Measurements from ENCODE around the gene CCND1.

DNA sequence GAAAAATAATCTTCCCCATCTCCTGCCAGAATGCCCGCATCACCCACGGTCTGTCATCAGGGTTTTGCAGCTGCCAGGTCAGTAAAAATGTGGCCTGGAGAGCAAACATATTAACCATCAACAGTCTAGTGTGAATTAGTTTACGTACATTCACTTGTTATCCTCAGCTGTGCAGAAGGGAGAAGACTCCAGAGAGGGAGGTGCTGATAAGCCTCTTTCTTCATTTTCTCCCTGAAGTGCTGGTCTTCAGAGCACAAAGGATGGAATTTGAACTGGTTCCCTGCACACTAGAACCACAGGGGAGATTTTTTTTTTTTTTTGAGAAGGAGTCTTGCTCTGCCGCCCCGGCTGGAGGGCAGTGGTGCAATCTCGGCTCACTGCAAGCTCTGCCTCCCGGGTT lies 54.6 kb downstream of the CCND1 start:
- TF ChIP-seq, protein P1, sequence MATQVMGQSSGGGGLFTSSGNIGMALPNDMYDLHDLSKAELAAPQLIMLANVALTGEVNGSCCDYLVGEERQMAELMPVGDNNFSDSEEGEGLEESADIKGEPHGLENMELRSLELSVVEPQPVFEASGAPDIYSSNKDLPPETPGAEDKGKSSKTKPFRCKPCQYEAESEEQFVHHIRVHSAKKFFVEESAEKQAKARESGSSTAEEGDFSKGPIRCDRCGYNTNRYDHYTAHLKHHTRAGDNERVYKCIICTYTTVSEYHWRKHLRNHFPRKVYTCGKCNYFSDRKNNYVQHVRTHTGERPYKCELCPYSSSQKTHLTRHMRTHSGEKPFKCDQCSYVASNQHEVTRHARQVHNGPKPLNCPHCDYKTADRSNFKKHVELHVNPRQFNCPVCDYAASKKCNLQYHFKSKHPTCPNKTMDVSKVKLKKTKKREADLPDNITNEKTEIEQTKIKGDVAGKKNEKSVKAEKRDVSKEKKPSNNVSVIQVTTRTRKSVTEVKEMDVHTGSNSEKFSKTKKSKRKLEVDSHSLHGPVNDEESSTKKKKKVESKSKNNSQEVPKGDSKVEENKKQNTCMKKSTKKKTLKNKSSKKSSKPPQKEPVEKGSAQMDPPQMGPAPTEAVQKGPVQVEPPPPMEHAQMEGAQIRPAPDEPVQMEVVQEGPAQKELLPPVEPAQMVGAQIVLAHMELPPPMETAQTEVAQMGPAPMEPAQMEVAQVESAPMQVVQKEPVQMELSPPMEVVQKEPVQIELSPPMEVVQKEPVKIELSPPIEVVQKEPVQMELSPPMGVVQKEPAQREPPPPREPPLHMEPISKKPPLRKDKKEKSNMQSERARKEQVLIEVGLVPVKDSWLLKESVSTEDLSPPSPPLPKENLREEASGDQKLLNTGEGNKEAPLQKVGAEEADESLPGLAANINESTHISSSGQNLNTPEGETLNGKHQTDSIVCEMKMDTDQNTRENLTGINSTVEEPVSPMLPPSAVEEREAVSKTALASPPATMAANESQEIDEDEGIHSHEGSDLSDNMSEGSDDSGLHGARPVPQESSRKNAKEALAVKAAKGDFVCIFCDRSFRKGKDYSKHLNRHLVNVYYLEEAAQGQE (IDR thresholded peaks at IDR 0.05; ENCODE audit: low read depth) = no peak
- TF ChIP-seq CEBPB (IDR thresholded peaks at IDR 0.05) (no peak), YY1 (IDR thresholded peaks at IDR 0.05; ENCODE audit: low read depth) (no peak), FOXM1 (IDR thresholded peaks at IDR 0.05; ENCODE audit: borderline replicate concordance, low read depth) (no peak), RAD21 (IDR thresholded peaks at IDR 0.05; ENCODE audit: low read depth) (no peak), EP300 (IDR thresholded peaks at IDR 0.05; ENCODE audit: borderline replicate concordance) (no peak), TAF1 (IDR thresholded peaks at IDR 0.05; ENCODE audit: low read depth) (no peak)
- TF ChIP-seq, protein P2, sequence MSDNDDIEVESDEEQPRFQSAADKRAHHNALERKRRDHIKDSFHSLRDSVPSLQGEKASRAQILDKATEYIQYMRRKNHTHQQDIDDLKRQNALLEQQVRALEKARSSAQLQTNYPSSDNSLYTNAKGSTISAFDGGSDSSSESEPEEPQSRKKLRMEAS (IDR thresholded peaks at IDR 0.05) = no peak
- TF ChIP-seq, protein P3, sequence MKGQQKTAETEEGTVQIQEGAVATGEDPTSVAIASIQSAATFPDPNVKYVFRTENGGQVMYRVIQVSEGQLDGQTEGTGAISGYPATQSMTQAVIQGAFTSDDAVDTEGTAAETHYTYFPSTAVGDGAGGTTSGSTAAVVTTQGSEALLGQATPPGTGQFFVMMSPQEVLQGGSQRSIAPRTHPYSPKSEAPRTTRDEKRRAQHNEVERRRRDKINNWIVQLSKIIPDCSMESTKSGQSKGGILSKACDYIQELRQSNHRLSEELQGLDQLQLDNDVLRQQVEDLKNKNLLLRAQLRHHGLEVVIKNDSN (IDR thresholded peaks at IDR 0.05) = no peak

Measured in Ishikawa (cell line).